ENCODE measurements around the gene IPCEF1.
"Not testable (repeated sequence)": the region's sequence is repeated elsewhere in the genome, so short reads cannot be mapped to it uniquely, and the experiment has no call there.

IPCEF1 gene

GRCh38 chr6:154241581-154241980 lies 115.0 kb downstream of the IPCEF1 start:
- Histone ChIP-seq H2AFZ (ENCODE audit: low read depth, low read length) (no peak overlapping the region), H3K36me3 (ENCODE audit: insufficient read depth, low read length) (no peaks in the 10 kb centered on the region)

DNA sequence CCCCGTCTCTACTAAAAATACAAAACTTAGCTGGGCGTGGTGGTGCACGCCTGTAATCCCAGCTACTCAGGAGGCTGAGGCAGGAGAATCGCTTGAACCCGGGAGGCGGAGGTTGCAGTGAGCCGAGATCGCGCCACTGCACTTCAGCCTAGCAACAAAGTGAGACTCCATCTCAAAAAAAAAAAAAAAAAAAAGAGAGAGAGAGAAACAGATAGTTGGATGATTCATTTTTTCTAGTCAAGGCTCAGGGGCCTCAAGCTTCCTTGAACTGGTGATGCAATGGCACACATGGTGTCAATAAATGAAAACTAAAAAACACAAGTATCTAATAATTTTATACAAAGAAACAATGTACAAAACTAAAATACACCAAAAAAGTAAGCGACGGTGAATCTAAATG lies 115.5 kb downstream of the IPCEF1 start:
- not testable (repeated sequence) for H3K4me1 ChIP-seq (ENCODE audit: insufficient read depth, low read length); H3K9me3 ChIP-seq (ENCODE audit: low read length); H3K36me3 ChIP-seq (ENCODE audit: insufficient read depth, low read length)

More at GRCh38 chr6:154241581-154241980, 115.0 kb downstream of the IPCEF1 start:
- Histone ChIP-seq H3K27me3 (ENCODE audit: insufficient read depth, low read length) (no peaks in the 10 kb centered on the region), H3K4me1 (ENCODE audit: insufficient read depth, low read length) (peaks cover 3% of the 10 kb centered on the region), H3K4me3 (ENCODE audit: low read length) (no peak overlapping the region), H3K9me3 (ENCODE audit: low read length) (no peaks in the 10 kb centered on the region)

GRCh38 chr6:154239392-154239791 lies 117.2 kb downstream of the IPCEF1 start:
- Histone ChIP-seq H3K36me3 (ENCODE audit: insufficient read depth, low read length) (no peaks in the 10 kb centered on the region), H3K9me3 (ENCODE audit: low read length) (no peaks in the 10 kb centered on the region), H3K27me3 (ENCODE audit: insufficient read depth, low read length) (no peaks in the 10 kb centered on the region), H3K4me1 (ENCODE audit: insufficient read depth, low read length) (peaks cover 3% of the 10 kb centered on the region), H3K4me3 (ENCODE audit: low read length) (no peak overlapping the region), H2AFZ (ENCODE audit: low read depth, low read length) (no peak overlapping the region)

More for the DNA sequence above, 115.5 kb downstream of the IPCEF1 start:
- not testable (repeated sequence) for H2AFZ ChIP-seq (ENCODE audit: low read depth, low read length); H3K27me3 ChIP-seq (ENCODE audit: insufficient read depth, low read length); H3K4me3 ChIP-seq (ENCODE audit: low read length)

DNA sequence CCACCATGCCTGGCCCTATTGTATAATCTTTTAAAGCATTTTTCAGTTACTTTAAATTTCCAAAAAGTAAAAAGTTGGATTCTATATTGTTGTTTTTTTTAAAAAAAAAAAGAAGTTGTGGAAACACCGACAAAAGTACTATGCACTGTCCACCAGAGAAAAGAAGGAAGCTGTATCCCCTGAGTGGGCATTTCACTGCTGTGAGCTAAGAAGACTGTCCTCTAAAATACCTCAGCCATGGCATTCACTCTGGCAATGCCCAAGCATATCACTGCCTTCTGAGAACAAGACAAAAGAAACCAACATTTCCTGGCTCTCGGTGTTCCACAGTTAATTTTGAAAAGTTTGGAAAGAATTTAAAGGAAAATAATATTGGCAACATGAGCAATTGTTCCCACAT lies 117.8 kb downstream of the IPCEF1 start:
- no peaks in the 10 kb centered on the region for H3K9me3 ChIP-seq (ENCODE audit: low read length)
- no peak overlapping the region for H2AFZ ChIP-seq (ENCODE audit: low read depth, low read length)
- no peaks in the 10 kb centered on the region for H3K27me3 ChIP-seq (ENCODE audit: insufficient read depth, low read length)
- H3K4me3 ChIP-seq (ENCODE audit: low read length): no peak overlapping the region
- peaks cover 3% of the 10 kb centered on the region for H3K4me1 ChIP-seq (ENCODE audit: insufficient read depth, low read length)
- H3K36me3 ChIP-seq (ENCODE audit: insufficient read depth, low read length): no peaks in the 10 kb centered on the region

DNA sequence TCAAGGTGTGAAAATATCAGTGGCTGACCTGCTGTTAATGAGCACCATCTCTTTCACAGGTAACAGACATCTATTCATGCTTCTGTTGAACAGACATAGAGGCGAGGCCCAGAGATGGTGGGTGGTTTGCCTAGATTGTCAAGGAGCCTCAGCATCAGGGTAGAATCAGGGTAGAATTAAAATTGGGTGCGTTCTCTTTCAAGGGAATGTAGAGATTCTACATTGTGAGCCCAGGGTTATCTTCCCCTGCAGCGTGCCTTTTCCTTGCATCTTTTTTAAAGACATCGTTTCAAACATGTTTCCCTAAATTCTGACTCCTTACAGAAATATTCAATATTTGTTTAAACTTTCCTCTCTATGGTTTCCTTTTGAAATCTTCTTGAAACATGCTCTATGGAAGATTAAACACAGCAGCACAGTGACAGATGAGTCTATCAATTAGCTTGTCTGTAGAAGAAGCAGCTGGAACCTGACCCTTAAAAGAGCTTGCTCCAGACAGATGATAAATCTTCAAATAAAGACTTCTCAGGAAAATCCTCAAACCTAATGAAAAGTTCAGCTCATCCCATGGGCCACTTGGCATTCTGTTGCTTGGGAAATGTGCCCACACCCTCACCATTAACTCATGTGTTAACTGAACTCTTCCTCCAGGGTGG lies 119.8 kb downstream of the IPCEF1 start:
- Histone ChIP-seq H2AFZ (ENCODE audit: low read depth, low read length) (no peak overlapping the region), H3K36me3 (ENCODE audit: insufficient read depth, low read length) (no peaks in the 10 kb centered on the region), H3K9me3 (ENCODE audit: low read length) (no peaks in the 10 kb centered on the region), H3K27me3 (ENCODE audit: insufficient read depth, low read length) (no peaks in the 10 kb centered on the region), H3K4me1 (ENCODE audit: insufficient read depth, low read length) (peaks cover 3% of the 10 kb centered on the region), H3K4me3 (ENCODE audit: low read length) (no peak overlapping the region)

DNA sequence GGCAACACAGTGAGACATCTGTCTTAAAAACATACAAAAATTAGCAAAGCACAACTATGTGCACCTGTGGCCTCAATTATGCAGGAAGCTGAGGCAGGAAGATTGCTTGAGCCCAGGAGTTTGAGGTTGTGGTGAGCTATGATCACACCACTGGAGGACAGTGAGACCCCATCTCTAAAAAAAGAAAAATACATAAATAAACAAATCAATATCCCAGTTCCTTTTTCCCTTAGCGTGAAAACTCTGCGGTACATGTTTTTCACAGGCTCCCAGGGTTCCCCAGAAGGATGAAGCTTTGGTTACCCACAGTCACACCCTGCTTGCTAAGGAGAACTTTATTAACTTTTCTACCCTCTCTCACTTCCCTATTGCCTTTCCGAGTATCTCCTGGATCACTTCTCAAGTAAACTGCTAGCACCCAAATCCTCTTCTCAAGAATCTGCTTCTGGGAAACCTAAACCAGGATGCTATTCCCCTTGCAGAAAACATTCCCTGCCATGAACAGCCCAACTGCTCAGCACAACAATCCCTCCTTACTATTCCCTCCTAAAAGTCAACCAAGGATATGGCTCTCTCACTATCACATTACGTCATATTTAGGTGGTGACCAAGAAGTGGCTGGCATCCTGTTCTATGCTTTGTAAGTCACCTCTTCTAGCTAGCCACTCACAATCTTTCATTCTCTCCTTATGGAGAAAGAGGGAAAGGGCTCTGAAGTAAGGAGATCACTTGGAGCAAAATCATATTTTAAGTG lies 122.4 kb downstream of the IPCEF1 start:
- H3K36me3 ChIP-seq (ENCODE audit: insufficient read depth, low read length): no peaks in the 10 kb centered on the region
- H3K4me1 ChIP-seq (ENCODE audit: insufficient read depth, low read length): no peaks in the 10 kb centered on the region
- no peaks in the 10 kb centered on the region for H3K27me3 ChIP-seq (ENCODE audit: insufficient read depth, low read length)
- no peak overlapping the region for H3K4me3 ChIP-seq (ENCODE audit: low read length)
- no peaks in the 10 kb centered on the region for H3K9me3 ChIP-seq (ENCODE audit: low read length)
- H2AFZ ChIP-seq (ENCODE audit: low read depth, low read length): no peak overlapping the region

GRCh38 chr6:154233383-154233782 lies 123.2 kb downstream of the IPCEF1 start:
- Histone ChIP-seq H3K4me3 (ENCODE audit: low read length) (no peak overlapping the region), H3K36me3 (ENCODE audit: insufficient read depth, low read length) (no peaks in the 10 kb centered on the region), H3K9me3 (ENCODE audit: low read length) (no peaks in the 10 kb centered on the region), H2AFZ (ENCODE audit: low read depth, low read length) (no peak overlapping the region), H3K27me3 (ENCODE audit: insufficient read depth, low read length) (no peaks in the 10 kb centered on the region), H3K4me1 (ENCODE audit: insufficient read depth, low read length) (no peaks in the 10 kb centered on the region)

DNA sequence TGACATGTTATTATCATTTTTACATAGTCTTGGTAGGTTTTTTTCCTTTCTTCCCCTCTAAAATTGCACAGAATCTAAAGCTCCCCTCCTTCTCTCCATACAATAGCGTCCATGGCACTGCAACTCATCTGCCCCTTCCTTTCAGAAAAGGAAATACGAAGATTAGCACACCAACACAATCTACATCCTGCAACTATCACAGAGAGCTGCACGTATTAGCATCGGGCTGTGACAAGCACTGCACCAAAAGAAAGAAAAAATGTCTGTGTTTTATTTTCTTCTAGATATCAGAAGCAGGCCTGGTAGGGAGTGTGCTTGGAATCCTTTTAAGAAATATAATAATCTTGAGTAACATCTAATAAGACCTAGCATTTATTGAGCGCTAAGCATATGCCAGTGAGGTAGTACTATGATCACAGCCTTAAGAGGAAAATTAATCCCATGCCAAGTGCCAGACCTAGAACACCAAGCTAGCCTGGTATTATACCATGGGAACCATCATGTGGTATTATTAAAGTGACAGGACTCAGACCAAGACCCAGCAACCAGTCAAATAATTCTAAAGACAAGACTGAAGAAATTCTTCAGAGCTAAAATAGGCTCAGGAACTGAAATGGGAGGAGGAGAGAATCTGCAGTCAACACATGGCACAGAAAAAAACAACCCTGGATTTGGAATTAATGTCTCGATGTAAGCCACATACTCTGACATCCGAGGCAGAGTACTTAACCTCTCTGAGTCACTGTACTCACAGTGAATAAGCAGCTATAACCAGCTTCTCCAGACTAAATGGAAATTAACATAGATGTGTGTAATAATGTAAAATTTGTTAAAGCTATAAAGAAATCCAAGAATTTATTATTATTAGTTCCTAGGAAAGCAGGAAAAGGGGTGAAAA lies 124.3 kb downstream of the IPCEF1 start:
- Histone ChIP-seq H3K4me3 (ENCODE audit: low read length) (no peak overlapping the region), H3K27me3 (ENCODE audit: insufficient read depth, low read length) (no peaks in the 10 kb centered on the region), H2AFZ (ENCODE audit: low read depth, low read length) (no peak overlapping the region), H3K4me1 (ENCODE audit: insufficient read depth, low read length) (no peaks in the 10 kb centered on the region), H3K9me3 (ENCODE audit: low read length) (no peaks in the 10 kb centered on the region), H3K36me3 (ENCODE audit: insufficient read depth, low read length) (no peaks in the 10 kb centered on the region)

GRCh38 chr6:154230910-154231595 lies 125.5 kb downstream of the IPCEF1 start:
- Histone ChIP-seq H3K27me3 (ENCODE audit: insufficient read depth, low read length) (no peaks in the 10 kb centered on the region), H2AFZ (ENCODE audit: low read depth, low read length) (no peak overlapping the region), H3K4me1 (ENCODE audit: insufficient read depth, low read length) (no peaks in the 10 kb centered on the region), H3K9me3 (ENCODE audit: low read length) (no peaks in the 10 kb centered on the region), H3K4me3 (ENCODE audit: low read length) (no peak overlapping the region), H3K36me3 (ENCODE audit: insufficient read depth, low read length) (no peaks in the 10 kb centered on the region)

DNA sequence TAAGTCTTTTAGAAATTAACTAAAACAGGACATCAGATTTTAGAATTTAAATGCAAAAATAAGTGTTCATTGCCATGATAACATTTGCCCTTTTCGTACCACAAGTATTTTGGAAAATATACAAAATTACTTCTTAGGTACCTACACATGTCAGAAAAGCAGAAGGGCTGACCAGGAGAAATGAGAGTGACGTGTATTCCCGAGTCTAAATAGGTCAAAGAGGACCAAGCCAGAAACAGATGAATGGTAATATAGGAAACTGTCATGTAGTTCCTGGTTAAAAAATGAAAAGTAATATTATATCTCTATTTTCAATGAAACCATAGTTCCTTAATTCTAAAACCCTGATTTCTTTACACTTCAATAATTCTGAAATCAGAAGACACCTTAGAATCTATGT lies 126.2 kb downstream of the IPCEF1 start:
- Histone ChIP-seq H3K4me1 (ENCODE audit: insufficient read depth, low read length) (no peaks in the 10 kb centered on the region), H3K36me3 (ENCODE audit: insufficient read depth, low read length) (no peaks in the 10 kb centered on the region), H2AFZ (ENCODE audit: low read depth, low read length) (no peak overlapping the region), H3K9me3 (ENCODE audit: low read length) (no peaks in the 10 kb centered on the region), H3K27me3 (ENCODE audit: insufficient read depth, low read length) (no peaks in the 10 kb centered on the region), H3K4me3 (ENCODE audit: low read length) (no peak overlapping the region)

DNA sequence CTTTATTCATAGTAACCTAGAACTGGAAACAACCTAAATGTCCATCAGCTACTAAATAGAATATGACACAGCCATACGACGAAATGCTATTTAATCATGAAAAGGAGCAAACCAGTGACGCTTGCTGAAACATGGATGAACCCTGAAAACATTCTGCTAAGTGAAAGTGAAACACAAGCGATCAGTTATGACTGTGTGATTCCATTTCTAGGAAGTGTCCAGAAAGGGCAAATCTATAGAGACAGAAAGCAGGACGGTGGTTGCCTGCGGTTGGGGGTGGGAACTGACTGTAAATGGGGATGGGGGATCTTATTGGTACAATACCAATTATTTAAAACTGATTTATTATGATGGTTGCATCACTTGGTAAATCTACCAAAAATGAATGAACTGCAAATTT lies 126.8 kb downstream of the IPCEF1 start:
- H3K9me3 ChIP-seq (ENCODE audit: low read length): no peaks in the 10 kb centered on the region
- no peaks in the 10 kb centered on the region for H3K27me3 ChIP-seq (ENCODE audit: insufficient read depth, low read length)
- H3K4me1 ChIP-seq (ENCODE audit: insufficient read depth, low read length): no peaks in the 10 kb centered on the region
- H2AFZ ChIP-seq (ENCODE audit: low read depth, low read length): no peak overlapping the region
- H3K36me3 ChIP-seq (ENCODE audit: insufficient read depth, low read length): no peaks in the 10 kb centered on the region
- no peak overlapping the region for H3K4me3 ChIP-seq (ENCODE audit: low read length)

GRCh38 chr6:154228521-154228905 lies 128.1 kb downstream of the IPCEF1 start:
- Histone ChIP-seq H3K27me3 (ENCODE audit: insufficient read depth, low read length) (no peaks in the 10 kb centered on the region), H3K4me1 (ENCODE audit: insufficient read depth, low read length) (no peaks in the 10 kb centered on the region), H3K36me3 (ENCODE audit: insufficient read depth, low read length) (no peaks in the 10 kb centered on the region), H2AFZ (ENCODE audit: low read depth, low read length) (no peak overlapping the region), H3K9me3 (ENCODE audit: low read length) (no peaks in the 10 kb centered on the region), H3K4me3 (ENCODE audit: low read length) (no peak overlapping the region)
